Pons (tissue), 1 donor: ENCODE data around the gene ATG13.
A peak's percentile ranks its signal among the peaks of the same experiment; 100 is the strongest.

Experiments used
- DNase-seq: peaks from one replicate; pipeline ENCODE4 v3.0.0-alpha.2; 2016; ENCODE audit warnings: low spot score

Gene ATG13

DNA sequence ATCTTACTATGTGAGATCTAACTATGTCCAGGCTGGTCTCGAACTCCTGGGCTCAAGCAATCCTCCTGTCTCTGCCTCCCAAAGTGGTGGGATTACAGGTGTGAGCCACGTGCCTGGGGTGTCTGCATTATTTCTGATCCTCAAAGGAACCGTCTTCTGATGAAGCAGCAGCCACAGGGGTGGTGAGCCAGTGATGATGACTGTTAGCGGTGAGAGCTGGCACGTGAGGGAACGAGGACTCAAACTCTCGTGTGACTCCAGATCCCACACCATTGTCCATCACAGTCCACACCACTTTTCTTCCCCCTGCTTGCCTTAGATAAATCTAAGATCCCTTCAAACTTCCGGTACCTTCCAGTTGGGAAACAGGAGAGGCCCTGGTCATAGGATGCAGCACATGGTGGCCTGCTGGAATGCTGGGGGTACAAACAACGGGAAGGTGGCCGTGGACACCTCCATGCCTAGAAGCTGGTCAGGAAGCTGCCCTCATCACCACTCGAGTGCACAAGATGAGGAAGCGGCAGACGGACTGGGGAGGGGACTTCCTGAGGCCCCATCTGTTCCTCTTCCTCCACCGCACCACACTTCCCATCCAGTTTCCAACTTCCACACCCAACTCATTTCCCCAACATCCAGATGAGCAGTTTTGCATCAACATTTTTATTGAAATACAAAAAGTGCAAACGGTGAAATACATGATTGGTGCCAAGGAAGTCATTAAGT lies 59.2 kb downstream of the ATG13 start:
- DNase-seq: no peak

DNA sequence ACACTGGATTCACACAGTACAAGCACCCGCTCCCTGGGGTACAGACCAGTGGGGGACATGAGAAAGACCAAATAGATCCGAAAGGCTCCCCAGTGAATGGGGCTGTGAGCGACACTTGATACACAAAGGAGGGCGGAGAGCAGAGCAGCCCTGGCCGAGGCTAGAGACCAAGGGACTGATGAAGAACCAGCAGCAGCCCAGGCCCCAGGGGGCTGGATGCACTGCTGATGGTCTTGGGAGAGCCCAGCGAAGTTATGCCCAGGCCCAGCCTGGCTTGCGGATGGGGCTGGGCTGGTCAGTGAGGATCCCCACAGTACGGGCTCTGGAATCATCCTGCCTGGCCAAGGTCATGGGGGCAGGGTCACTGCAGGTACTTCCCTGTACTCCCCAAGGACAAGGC lies 59.8 kb downstream of the ATG13 start:
- DNase-seq: no peak

DNA sequence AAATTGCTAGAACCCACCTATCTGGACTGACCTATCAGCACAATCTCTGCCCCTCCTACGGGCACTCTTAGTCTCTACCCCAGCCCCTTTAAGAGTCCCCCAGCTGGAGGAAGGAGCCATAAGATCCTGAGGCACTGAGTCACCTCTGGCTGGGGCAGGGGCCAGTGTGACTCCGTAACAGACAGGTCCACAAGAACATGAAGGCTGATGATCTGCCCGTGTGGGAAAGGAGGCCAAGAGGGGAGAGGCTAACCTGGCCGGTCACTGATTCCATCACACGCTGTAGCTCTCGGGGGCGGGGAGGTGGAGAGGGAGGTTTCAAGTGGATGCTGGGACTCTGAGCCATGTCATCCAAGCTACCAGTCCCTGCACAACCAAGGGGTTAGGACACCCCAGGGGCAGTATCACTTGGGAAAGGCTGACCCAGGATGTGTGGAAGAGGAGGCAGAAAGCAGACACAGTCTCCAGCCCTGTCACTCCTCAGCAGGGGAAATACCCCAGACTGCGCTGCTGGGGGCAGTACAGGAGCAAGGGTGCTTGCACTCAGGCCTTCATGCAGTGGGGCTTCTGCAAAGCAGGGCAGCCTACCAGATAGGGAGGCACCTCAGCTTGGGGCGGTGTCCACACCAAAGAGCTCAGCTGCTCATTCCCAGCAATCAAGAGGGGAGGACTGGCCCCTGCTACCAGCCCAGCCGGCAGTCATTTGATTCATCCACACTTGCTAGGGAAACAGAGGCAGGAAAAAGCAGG lies 60.8 kb downstream of the ATG13 start:
- DNase-seq: no peak

DNA sequence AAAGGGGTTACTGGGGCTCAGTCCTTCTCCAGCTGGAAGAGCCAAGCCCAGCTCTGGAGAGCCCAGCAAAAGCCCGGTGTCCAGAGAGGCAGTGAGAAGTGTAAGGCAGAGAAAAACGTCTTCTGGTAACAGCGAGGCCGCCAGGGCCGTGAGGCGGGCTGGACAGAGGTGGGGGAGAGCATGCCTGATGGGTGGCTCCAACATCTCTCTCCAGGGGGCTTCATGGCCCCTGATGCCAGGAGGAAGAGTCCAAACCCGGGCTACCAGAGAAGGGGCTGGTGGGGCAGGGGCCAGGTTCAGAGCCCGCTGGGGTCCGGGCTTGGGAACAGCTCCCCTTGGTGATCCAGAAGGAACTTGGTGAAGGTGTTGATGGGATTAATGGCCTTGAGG lies 61.4 kb downstream of the ATG13 start:
- DNase-seq: no peak

DNA sequence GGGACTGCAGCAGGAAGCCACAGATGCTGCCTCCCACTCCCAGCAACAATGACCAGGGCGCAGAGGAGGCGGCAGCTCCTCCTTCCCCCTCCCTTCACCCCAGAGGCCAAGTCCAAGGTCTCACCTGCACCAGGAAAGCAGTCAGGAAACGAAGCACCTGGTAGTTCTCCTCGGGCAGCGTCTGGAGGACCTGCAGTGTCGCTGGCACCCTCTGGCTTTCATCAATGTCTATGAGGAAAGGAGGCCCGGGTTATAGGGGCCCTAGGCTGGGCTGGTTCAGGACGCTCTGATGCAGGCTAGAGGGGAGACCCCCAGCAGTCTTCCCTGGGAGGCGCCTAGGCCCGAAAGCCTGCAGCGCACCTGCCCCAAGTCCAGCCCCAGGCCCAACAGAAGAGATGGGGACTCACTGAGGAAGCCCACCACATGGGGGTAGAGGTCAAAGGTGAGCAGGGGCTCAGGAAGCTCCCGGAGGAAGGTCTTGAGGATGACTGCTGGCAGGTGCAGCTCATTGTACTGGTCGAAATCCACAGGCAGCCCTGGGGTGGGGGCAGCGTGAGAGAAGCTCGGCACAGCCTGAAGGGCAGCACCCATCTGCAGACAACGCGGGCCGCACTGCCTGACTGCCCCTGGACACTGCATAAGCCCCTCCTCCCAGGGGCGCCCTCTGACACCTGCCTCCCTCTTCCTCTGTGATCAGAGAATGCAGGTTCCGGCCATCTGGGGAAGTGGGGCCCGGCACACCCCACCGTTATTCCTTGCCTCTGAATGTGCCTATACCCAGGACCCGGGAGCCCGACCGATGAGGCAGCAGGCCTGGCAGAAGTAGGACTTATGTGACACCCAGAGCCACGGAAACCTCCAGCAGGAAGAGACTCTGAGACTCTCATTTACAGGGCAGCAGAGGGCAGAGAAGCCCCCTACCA lies 62.1 kb downstream of the ATG13 start:
- DNase-seq: no peak

DNA sequence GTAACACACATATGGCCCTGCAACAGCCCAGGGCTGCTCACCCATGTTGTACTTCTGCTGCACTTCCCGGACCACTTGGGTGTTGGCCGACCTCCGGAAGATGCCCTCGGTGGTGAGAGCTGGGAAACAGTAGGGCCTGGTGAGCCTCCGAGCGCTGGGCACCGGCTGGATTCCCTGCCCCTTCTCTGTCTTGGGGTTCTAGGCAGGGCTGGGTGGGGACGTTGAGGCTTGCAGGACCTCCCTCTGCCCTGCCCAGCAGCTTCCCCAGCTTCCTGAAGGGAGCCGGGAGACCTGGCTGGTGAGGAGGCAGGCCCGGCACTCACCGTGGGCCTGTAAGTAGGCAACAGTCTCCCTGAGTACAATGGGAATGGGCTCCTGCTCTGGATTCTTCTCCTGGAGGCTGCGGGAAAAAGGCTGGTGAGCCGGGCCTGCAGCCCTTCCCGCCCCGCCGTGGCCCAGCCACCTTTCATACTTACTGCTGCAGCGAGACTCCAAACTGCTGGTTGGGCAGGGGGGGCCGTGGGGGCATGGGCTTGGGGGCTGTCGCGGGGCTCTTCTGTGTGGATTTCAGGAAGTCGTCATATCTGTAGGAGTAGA lies 62.9 kb downstream of the ATG13 start:
- DNase-seq: no peak

DNA sequence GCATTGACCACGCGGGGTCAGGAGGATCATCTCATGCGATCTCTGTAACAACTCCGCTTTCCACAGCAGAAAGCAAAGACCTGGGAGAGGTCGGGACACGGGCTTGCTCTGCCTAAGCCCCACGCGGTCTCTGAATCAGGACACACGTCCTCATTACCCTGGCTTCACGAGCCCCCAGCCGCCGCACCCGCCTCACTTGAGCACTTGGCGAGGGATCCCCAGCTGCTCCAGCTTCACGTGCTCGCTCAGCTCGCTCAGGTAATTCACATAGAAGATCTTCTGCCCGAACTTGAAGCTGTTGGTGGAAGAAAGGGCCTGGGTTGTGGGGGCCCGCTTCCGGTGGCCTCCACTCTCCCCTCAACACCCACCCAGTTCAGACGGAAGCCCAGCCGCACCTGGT lies 63.5 kb downstream of the ATG13 start:
- no peak for DNase-seq

DNA sequence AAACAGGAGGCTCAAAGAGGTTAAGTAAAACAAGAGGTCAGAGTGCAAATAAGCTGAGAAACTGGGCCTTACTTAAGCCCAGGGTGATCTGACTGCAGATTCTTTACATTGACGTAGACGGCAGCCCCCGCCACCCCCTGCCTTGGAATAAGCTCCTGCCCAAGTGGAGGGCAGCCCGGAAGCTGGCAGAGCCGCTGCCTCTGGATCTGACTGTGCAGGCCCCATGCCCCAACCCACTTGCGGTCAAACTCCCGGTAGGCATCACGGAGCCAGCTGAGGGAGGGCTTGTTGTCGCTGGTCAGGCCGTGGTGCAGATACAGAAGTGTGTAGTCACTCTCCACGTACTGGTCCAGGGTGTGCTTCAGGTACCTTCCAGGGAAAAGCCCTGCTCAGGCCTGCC lies 64.5 kb downstream of the ATG13 start:
- DNase-seq: no peak

DNA sequence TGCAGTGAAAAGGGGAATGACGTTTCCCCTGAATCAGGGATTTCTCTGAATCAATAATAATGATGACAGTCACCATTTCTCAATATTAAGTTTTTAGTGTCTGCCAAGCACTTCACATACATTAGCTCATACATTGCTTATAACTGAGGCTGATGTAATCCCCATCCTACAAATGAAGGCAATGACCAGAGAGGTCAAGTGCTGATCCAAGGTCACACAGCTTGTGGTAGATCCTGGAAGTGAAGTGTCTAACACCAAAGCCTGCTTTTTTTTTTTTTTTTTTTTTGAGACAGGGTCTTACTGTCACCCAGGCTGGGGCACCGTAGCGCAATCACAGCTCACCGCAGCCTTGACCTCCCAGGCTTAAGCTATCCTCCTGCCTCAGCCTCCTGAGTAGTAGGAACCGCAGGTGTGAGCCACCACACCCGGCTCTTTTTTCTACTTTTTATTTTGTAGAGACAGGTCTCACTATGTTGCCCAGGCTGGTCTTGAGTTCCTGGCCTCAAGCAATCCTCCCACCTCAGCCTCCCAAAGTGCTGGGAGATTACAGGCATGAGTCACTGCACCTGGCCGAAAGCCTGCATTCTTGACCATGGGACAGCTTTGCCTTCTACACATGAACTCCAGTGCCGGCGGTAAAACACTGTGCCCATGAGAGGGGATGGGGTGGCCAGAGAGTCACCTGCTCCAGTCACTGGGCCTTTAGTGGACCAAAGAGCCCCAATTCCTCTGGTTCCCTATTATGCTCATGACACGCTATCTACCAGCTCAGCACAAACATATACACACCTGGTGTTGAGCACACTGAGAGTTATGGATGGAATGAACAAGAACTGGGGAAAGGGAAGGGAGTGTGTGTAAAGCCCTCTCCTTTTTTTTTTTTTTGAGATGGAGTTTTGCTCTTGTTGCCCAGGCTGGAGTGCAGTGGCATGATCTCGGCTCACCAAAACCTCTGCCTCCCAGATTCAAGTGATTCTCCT lies 65.7 kb downstream of the ATG13 start:
- no peak for DNase-seq

DNA sequence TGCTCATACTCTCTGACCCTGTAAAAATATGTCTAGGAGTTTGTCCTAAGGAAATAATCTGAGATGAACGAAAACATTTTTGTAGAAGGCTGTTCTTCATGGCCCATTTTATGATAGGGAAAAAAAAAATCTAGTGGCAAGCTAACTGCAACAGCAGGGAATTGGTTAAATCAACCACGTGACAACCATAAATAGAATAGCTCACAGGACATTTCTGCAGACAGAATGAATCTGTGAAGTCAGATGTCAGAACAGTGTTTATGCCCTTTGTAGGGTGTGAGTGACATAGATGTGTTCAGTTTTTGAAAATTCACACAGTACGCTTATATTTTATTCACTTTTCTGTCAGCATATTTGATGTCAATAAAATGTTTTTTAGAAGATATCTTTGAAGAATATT lies 67.0 kb downstream of the ATG13 start:
- DNase-seq: peak; percentile 79

DNA sequence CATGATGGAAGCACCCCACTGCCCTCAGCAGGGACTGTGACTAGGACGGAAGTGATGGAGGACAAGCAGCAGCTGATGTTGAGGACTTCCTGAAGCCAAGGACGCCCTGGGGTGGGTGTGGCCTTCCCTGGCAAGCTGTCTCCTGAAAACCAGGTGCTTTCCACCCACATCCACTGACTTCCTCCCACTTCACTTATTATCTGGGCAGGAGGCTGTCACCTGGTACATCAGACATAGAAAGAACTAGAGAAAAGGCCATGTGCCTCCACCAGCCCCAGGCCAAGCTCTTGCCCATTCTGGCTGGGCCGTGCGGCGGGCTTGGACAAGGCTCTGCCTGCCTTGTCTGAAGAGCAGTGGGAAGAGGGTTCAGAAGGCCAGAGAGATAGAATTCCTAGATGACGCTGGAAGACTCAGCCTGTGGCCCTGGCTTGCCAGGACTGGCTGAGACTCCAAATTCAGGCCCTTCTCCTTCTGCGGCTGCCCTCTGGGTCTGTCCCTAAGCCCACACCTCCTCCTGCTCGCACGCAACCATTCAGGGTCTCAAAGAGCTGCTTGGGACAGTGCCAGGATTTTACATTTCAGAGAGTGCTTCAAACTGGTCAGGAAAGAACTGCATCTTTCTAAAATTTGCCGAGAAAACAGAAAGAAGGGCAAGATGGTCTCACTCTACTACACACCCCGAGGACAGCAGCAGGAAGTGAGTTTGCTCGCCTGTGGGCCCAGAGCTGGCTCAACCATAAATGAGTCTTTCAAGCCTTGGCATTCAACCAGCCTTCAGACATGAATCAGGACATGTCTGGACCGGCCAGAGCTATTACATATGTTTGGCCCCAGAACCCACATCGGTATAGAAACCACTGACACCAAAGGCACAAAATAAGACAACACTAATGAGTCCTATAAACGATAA lies 69.8 kb downstream of the ATG13 start:
- peak; percentile 73 for DNase-seq

DNA sequence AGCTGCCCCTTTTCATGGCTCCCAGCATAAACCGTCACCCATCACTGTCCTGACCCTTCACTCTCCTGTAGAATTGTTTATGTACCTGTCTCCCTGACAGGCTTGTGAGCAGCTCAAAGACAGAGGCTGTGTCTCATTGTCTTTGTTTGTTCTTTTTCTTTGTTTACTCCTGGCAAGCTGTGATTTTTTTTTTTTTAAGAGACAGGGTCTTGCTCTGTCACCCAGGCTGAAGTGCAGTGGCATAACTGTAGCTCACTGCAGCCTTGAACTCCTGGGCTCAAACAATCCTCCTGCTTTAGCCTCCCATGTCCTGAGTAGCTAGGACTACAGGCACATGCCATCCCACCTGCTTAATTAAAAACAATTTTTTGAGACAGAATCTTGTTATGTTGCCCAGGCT lies 73.3 kb downstream of the ATG13 start:
- DNase-seq: no peak

DNA sequence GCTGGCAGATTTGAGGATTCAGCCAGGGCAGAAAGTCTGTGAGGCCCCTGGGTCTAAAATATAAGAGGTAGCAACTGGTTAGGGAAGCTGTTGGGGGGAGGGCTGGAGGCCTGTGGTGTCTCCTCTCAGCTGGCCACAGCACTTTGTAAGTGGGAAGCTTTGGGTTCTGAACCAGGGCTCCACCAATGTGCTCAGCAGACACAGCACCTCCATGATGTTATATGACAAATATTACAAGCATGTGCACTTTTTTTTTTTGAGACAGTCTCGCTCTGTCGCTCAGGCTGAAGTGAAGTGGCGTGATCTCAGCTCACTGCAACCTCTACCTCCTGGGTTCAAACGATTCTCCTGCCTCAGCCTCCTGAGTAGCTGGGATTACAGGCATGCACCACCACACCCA lies 75.1 kb downstream of the ATG13 start:
- DNase-seq: no peak

DNA sequence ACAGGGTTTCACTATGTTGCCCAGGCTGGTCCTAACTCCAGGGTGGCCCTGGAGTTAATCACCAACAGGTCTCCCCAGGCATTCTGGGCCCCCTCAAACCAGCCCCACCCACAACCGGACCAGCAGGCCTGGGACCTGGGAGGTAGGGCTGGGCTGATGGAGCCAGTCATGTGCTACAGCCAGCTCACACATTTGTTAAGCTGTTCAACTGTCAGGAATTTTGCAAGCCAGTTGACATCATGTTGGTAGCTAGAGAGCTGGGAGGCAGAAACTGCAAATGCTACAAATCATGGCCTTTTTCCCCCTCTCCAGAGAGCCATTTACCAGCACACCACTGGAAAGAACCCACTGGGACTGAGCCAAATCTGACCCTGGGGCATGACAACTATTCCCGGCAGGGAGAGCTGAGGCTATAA lies 76.3 kb downstream of the ATG13 start:
- DNase-seq: no peak

DNA sequence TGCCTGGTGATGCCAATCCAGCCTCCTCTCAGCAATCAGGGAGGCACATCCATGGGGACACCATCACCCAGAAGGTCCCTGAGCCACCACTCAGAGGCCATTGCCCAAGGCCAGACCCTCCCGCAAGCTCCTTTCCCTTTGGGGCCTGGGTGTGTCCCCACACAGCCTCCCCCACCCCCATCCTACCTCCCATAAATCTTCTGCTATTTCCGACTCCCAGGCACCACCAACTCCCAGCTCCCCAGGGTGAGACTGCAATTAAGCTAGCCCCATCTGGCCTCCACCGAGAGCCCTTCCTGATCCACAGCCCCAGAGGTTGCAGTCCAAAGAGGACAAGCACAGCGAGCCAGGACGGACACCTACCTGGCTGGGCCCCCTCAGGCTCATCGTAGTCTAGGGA lies 76.7 kb downstream of the ATG13 start:
- DNase-seq: no peak

DNA sequence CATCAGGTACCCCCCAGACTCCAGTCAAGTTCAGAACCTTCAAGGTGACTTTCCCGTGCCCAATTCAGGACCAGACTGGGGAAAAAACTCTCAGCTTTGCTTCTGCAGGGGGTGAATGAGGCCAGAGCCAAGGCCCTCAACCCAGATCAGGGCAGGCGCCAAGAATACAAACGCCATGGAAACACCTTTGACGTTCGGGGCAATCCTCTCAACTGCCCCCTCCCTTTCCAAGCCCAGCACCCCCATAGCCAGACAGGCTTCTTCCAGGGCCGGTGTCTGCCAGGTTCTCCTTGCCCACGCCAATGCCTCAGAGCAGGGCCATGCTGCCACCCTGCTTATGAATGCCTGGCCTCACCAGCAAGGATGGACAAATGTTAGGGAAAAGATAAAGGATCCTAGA lies 77.3 kb downstream of the ATG13 start:
- no peak for DNase-seq

DNA sequence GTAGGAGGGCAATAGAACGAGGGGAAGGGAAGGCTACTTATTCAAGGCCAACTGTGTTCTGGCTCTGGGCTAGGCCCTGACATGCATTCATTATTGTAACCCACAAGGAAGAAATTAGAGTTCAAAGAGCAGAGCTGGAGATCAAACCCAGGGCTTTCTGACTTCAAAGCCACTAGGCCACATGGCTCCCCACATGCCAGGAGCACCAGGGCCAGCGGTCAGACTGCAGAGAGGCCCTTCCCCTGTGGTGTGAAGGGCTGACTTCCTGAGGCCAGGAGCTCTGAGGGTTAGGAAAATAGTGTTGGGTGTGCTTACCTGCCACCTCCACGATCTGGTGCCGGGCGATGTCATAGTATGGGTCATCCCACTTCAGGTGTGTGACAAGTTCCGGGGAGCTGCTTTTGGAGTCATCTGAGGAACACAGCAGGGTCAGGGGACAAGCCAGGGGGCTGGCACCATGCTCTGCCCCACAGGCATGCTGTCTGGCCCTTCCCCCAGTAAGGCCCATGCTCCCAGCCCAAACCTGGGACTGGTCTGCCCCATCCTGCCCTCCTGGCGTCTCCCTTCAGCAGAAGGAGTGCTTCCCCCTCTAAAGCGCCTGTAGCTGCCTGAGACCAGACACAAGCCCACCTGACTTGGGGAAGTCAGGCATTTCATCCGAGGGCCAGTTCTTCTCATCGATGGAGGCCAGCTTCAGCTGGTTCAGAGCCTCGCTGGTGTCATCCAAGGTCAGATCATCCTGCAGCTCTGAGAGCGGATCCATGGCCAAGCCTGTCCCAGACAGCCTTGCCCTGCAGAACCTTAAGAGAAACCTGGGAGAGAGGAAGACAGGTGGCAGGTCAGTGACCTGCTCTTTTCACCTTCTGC lies 78.2 kb downstream of the ATG13 start:
- DNase-seq: no peak

DNA sequence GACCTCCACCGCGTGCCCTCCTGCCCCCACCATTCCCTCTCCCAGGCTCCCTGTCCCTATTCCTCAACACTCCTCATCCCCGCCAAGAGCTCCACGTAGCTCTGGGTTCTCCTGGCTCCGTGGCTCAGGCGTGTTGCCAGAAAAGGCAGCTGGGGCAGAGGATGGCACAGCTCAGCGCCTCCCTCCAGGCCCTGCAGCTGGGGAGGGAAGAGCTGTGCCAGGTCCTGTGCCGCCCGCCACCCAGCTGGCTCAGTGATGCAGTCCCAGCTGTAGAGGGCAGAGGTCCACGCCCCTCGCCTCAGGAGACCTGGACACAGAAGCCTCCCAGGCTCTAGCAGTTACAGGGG lies 78.8 kb downstream of the ATG13 start:
- peak; percentile 98 for DNase-seq

DNA sequence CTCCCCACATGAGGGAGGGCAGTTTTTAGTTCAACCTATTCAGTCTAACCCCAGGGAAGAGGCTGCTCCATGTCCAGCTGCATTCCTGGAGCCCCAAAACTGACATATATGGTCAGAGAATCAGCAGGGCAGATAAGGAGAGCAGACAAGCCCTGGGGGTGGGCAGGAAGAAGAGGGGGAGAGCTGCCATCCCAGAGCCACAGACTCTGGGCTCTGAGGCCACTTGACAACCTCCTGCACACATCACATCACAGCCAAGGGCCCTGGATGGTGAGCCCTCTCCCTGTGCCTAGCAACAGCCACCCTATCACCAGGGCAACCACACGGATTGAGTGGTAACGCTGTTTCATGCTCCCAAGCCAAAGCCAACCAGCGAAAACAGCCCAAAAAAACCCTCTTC lies 80.0 kb downstream of the ATG13 start:
- peak; percentile 63 for DNase-seq
